ENCODE data around the gene ADRA1B. TPM values are rescaled to one million over a fixed set of nuclear protein-coding genes. Genes with fewer than 3 reads are reported as not detected.

The ADRA1B gene
- total and polyA plus RNA-seq, 2 donors (not counting 3 experiments of a cell fraction or from before 2014, with no cell fraction given), result 0.77 TPM; not detected in 1

- Histone ChIP-seq H3K9me1 (replicated peaks; ENCODE audit: control insufficient read depth, extremely low read depth, insufficient read depth, low read length) (no peaks in the 10 kb centered on the region), H3K4me1 (ENCODE audit: control insufficient read depth, extremely low read depth, insufficient read depth, low read length) (no peaks in the 10 kb centered on the region), H3K79me2 (ENCODE audit: control insufficient read depth, insufficient read depth, low read length) (no peaks in the 10 kb centered on the region), H4K20me1 (replicated peaks; ENCODE audit: control insufficient read depth, extremely low read depth, insufficient read depth, low read length) (no peaks in the 10 kb centered on the region), H3K27ac (ENCODE audit: insufficient read depth, low read depth, low read length) (no peak overlapping the region), H3K4me3 (replicated peaks in 1 of 3; ENCODE audit: insufficient read depth in 1 of 3, low read depth in 1 of 3, low read length in 3 of 3) (no peak overlapping the region), H2AFZ (ENCODE audit: low read depth, low read length) (no peak overlapping the region), H3K36me3 (ENCODE audit: control insufficient read depth in 2 of 2, extremely low read depth in 1 of 2, insufficient read depth in 2 of 2, low read length in 2 of 2) (no peaks in the 10 kb centered on the region), H3K9me3 (replicated peaks; ENCODE audit: control insufficient read depth, insufficient read depth, low read length) (no peaks in the 10 kb centered on the region), H3K4me2 (ENCODE audit: insufficient read depth, low read length) (no peak overlapping the region), H3K27me3 (ENCODE audit: control insufficient read depth in 2 of 2, insufficient read depth in 2 of 2, low read length in 2 of 2) (peaks cover 0 to 2% of the 10 kb centered on the region in 2 experiments), H3K9ac (replicated peaks; ENCODE audit: extremely low read depth, insufficient read depth, low read length) (no peak overlapping the region)
- CTCF ChIA-PET, result no interaction called here
- no TSS peak for BruUV-seq (replicated peaks)
- TF ChIP-seq EZH2 (IDR thresholded peaks at IDR 0.05; ENCODE audit: borderline replicate concordance, low read depth, low read length, severe bottlenecking), result no peak
- no peak for TF ChIP-seq POLR2AphosphoS5 (IDR thresholded peaks at IDR 0.05; ENCODE audit: insufficient read depth, low read depth, low read length)
- no peak for TF ChIP-seq MYC (IDR thresholded peaks at IDR 0.05; ENCODE audit: low read depth, low read length)
- TF ChIP-seq FOS (IDR thresholded peaks at IDR 0.05; ENCODE audit: borderline replicate concordance, insufficient read depth, low read length), result no peak
- TF ChIP-seq GATA2 (IDR thresholded peaks at IDR 0.05; ENCODE audit: insufficient read depth, insufficient read length, low read depth, low read length), result no peak
- TF ChIP-seq MAX (IDR thresholded peaks at IDR 0.05; ENCODE audit: insufficient read depth, insufficient read length), result no peak
- TF ChIP-seq POLR2A (IDR thresholded peaks at IDR 0.05; ENCODE audit: low read depth, low read length), result no peak
- TF ChIP-seq JUN (IDR thresholded peaks at IDR 0.05; ENCODE audit: borderline replicate concordance, insufficient read depth, insufficient read length, low read depth), result no peak
- dilution Hi-C loops (cut with MboI; ENCODE audit: extremely low pct_ligation_motif_present, low sequenced_read_pairs) (no loop called here), intact Hi-C loops (cut with micrococcal nuclease) (no loop called here)
- POLR2A ChIA-PET, result no interaction called here
- DNase-seq (ENCODE audit: low read depth, low spot score) (no peak), FAIRE-seq (no peak)
These were observed 14.5 kb upstream of the ADRA1B start for GRCh38 chr5:159901772-159902171.
